Measurements from ENCODE around the gene KCNIP1. TPM values are rescaled to one million over a fixed set of nuclear protein-coding genes. Genes with fewer than 3 reads are reported as not detected.

KCNIP1 gene
- total RNA-seq, 4 donors from 2014 or later: 0.97 to 1.7 TPM; not detected in 2

- 79% methylated on average over 2 of the region's 2 CpGs for WGBS
- peaks cover 0 to 21% (median 6%) of the 10 kb centered on the region in 4 donors for H3K9me3 ChIP-seq
- intact Hi-C loops (cut with DNase I): no loop called here
- no peaks in the 10 kb centered on the region for H3K27me3 ChIP-seq
- no peak for TF ChIP-seq POLR2A (IDR thresholded peaks at IDR 0.05; ENCODE audit: low read depth)
- no peak for TF ChIP-seq POLR2AphosphoS5 (IDR thresholded peaks at IDR 0.05)
- TF ChIP-seq EP300 (IDR thresholded peaks at IDR 0.05): no peak
- TF ChIP-seq CTCF (IDR thresholded peaks at IDR 0.05): no peak
- no peak overlapping the region for H3K27ac ChIP-seq (replicated peaks in 1 of 4)
- H3K4me1 ChIP-seq: no peaks in the 10 kb centered on the region
- H3K4me3 ChIP-seq: no peak overlapping the region
- no peaks in the 10 kb centered on the region for H3K36me3 ChIP-seq
- DNase-seq (ENCODE audit: extremely low spot score): peak; percentile 84
Measured at GRCh38 chr5:170732685-170733084, 228.9 kb downstream of the KCNIP1 start.

DNA sequence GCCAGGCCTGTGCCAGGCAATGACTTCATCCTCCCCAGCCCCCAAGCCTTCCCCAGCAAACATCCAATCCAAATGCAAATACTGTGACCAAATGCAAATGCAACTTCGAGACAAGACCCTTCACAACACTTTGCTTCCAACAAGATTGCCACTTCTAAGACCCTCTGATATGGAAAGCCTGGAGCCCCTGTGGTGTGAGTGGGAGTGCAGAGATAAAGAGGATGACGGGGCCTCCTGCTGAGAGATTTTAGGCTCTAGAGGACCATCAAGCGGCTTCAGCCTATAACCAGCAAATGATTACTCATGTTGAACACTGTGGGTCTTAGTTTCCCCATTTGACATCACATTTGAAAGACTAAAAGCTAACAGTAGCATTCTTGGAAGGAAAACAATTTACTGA, 233.1 kb downstream of the KCNIP1 start:
- Histone ChIP-seq H3K36me3 (no peaks in the 10 kb centered on the region), H3K27me3 (no peaks in the 10 kb centered on the region), H3K27ac (replicated peaks in 1 of 4) (no peak overlapping the region), H3K4me1 (no peaks in the 10 kb centered on the region), H3K4me3 (no peak overlapping the region), H3K9me3 (peaks cover 0 to 21% (median 6%) of the 10 kb centered on the region in 4 donors)
- WGBS: 70% methylated on average over 2 of the region's 3 CpGs
- intact Hi-C loops (cut with DNase I): no loop called here
- DNase-seq (ENCODE audit: extremely low spot score): peak; percentile 47
- no peak for TF ChIP-seq CTCF (IDR thresholded peaks at IDR 0.05)

DNA sequence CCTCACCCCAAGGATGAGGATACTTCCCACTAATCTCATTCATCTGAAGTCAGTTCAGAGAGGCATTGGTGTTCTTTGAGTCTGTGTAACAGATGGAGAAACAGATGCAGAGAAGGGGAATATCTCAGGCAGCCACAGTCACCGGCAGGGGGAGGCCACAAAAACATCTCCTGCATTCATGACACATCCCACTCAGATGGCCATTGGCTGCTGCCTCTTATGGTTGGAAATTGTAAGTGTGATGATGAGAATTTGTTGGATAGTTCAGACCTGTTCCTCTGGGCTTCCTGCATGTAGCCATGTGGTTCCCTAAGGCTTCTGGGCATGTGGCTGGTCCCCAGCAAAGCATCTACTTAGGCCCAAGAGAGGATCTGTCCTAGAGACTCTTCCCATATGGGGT, 233.8 kb downstream of the KCNIP1 start:
- H3K4me1 ChIP-seq: no peaks in the 10 kb centered on the region
- no peaks in the 10 kb centered on the region for H3K36me3 ChIP-seq
- H3K27me3 ChIP-seq: no peaks in the 10 kb centered on the region
- intact Hi-C loops (cut with DNase I): no loop called here
- no peak overlapping the region for H3K4me3 ChIP-seq
- TF ChIP-seq CTCF (IDR thresholded peaks at IDR 0.05) (no peak), POLR2AphosphoS5 (IDR thresholded peaks at IDR 0.05) (no peak), POLR2A (IDR thresholded peaks at IDR 0.05; ENCODE audit: low read depth) (no peak), EP300 (IDR thresholded peaks at IDR 0.05) (no peak)
- 83% methylated on average over 1 of the region's 1 CpG for WGBS
- peaks cover 0 to 21% (median 6%) of the 10 kb centered on the region in 4 donors for H3K9me3 ChIP-seq
- no peak overlapping the region for H3K27ac ChIP-seq (replicated peaks in 1 of 4)
- DNase-seq (ENCODE audit: extremely low spot score): no peak

- TF ChIP-seq POLR2AphosphoS5 (IDR thresholded peaks at IDR 0.05) (no peak), EP300 (IDR thresholded peaks at IDR 0.05) (no peak), CTCF (IDR thresholded peaks at IDR 0.05) (no peak), POLR2A (IDR thresholded peaks at IDR 0.05; ENCODE audit: low read depth) (no peak)
- WGBS: 65% methylated on average over 3 of the region's 3 CpGs
- Histone ChIP-seq H3K4me3 (no peak overlapping the region), H3K9me3 (peaks cover 0 to 21% (median 6%) of the 10 kb centered on the region in 4 donors), H3K27ac (replicated peaks in 1 of 4) (no peak overlapping the region), H3K36me3 (no peaks in the 10 kb centered on the region), H3K27me3 (peaks cover 0 to under 1% (median 0%) of the 10 kb centered on the region in 4 donors), H3K4me1 (peaks cover 0 to 1% (median under 1%) of the 10 kb centered on the region in 4 donors)
- intact Hi-C loops (cut with DNase I): no loop called here
- peak; percentile 29 for DNase-seq (ENCODE audit: extremely low spot score)
Measured at GRCh38 chr5:170738840-170739239, 235.0 kb downstream of the KCNIP1 start.

GRCh38 chr5:170739446-170739845, 235.6 kb downstream of the KCNIP1 start:
- intact Hi-C loops (cut with DNase I): no loop called here
- H3K9me3 ChIP-seq: peaks cover 0 to 19% (median 6%) of the 10 kb centered on the region in 4 donors
- 91% methylated on average over 4 of the region's 4 CpGs for WGBS
- no peak overlapping the region for H3K27ac ChIP-seq (replicated peaks in 1 of 4)
- peaks cover 0 to 6% (median 0%) of the 10 kb centered on the region in 4 donors for H3K27me3 ChIP-seq
- TF ChIP-seq POLR2A (IDR thresholded peaks at IDR 0.05; ENCODE audit: low read depth): no peak
- TF ChIP-seq CTCF (IDR thresholded peaks at IDR 0.05): no peak
- TF ChIP-seq EP300 (IDR thresholded peaks at IDR 0.05): no peak
- TF ChIP-seq POLR2AphosphoS5 (IDR thresholded peaks at IDR 0.05): no peak
- H3K4me1 ChIP-seq: peaks cover 0 to 7% (median 5%) of the 10 kb centered on the region in 4 donors
- H3K4me3 ChIP-seq: no peak overlapping the region
- DNase-seq (ENCODE audit: extremely low spot score): peak; percentile 64
- H3K36me3 ChIP-seq: no peaks in the 10 kb centered on the region

All from esophagus muscularis mucosa (tissue), 4 donors.